K562 (cell line): ENCODE data around the gene KIF19. TPM values are rescaled to one million over a fixed set of nuclear protein-coding genes. Genes with fewer than 3 reads are reported as not detected.

Experiments
- SIN3B ChIP-seq: fragments of 450-650 bp; IDR thresholded peaks from 2 replicates; pipeline ENCODE4 v1.6.1; 2017; ENCODE audit warnings: low read depth, mild to moderate bottlenecking, moderate library complexity
- polyA plus RNA-seq, 8 experiments: library from polyadenylated mRNA; depleted of rRNA in 4 of 8; stranded (reverse) in 5 of 8; unstranded in 3 of 8; fragments of >200 nt; fragmentation: Nextera tagmentation in 2 of 8; fragmentation: Illumina TruSeq in 1 of 8; extraction: Ambion mirVana in 2 of 8; extraction: Trizol in 1 of 8; gene quantifications; 2 replicates each; pipeline versions ENCODE4 v1.2.1 to v1.2.3, GENCODE V29; 2011 to 2014; ENCODE audit warnings: inconsistent platforms in 1 of 8, missing spikeins in 1 of 8
- total RNA-seq, 7 experiments: library from RNA; depleted of rRNA in 6 of 7; stranded (reverse); fragments of >200 nt in 6 of 7; fragmentation: Illumina TruSeq in 2 of 7; extraction: Trizol in 2 of 7; gene quantifications; 2 replicates each; pipeline versions ENCODE4 v1.2.1 to v1.2.3, GENCODE V29; 2011 to 2021; ENCODE audit warnings: low replicate concordance in 1 of 7
- TF ChIP-seq, protein P1 (sequence below): sonication (generic); formaldehyde crosslinking; IDR thresholded peaks from 2 replicates; pipeline ENCODE4 v1.8.0; 2022; ENCODE audit warnings: mild to moderate bottlenecking, missing genetic modification reagents
- TF ChIP-seq, protein P2 (sequence below): conservative IDR thresholded peaks from 2 replicates; pipeline ENCODE4 v1.6.1; 2011; ENCODE audit warnings: low read depth, mild to moderate bottlenecking, low read length; ENCODE audit not compliant: control insufficient read depth

Gene KIF19
- total and polyA plus RNA-seq, 9 of the 15 experiments (the other 6 are each of a cell fraction or from before 2014, with no cell fraction given) = 0.10 TPM; not detected in 8

DNA sequence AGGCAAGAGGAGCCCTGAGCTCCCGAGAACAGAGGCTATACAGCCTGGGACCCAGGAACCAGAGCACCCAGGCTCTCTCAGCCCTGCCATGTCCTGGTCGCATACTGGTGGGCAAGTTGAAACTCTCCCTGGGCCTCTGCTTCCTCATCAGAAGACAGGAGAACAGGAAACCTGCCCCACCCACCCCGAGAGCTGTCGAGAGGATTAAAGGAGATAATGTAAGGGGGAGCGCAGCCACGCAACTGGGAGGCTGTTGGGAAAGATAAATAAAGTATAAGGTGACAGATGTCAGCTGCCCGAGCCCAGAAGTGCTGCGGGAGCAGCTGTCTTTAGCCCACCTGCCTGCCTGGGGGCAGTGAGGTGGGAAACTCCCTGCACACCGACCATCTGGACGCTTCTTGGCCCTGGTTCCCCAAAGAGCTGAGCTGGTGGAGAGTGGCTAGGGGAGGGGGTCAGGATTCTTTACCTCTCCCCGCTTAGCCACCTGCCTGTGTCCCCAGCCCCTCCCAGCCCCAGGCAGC, 6.8 kb downstream of the KIF19 start (continued):
- TF ChIP-seq, protein P1, sequence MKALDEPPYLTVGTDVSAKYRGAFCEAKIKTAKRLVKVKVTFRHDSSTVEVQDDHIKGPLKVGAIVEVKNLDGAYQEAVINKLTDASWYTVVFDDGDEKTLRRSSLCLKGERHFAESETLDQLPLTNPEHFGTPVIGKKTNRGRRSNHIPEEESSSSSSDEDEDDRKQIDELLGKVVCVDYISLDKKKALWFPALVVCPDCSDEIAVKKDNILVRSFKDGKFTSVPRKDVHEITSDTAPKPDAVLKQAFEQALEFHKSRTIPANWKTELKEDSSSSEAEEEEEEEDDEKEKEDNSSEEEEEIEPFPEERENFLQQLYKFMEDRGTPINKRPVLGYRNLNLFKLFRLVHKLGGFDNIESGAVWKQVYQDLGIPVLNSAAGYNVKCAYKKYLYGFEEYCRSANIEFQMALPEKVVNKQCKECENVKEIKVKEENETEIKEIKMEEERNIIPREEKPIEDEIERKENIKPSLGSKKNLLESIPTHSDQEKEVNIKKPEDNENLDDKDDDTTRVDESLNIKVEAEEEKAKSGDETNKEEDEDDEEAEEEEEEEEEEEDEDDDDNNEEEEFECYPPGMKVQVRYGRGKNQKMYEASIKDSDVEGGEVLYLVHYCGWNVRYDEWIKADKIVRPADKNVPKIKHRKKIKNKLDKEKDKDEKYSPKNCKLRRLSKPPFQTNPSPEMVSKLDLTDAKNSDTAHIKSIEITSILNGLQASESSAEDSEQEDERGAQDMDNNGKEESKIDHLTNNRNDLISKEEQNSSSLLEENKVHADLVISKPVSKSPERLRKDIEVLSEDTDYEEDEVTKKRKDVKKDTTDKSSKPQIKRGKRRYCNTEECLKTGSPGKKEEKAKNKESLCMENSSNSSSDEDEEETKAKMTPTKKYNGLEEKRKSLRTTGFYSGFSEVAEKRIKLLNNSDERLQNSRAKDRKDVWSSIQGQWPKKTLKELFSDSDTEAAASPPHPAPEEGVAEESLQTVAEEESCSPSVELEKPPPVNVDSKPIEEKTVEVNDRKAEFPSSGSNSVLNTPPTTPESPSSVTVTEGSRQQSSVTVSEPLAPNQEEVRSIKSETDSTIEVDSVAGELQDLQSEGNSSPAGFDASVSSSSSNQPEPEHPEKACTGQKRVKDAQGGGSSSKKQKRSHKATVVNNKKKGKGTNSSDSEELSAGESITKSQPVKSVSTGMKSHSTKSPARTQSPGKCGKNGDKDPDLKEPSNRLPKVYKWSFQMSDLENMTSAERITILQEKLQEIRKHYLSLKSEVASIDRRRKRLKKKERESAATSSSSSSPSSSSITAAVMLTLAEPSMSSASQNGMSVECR (CRISPR knock-in tag) = peak; percentile 66; the same call in 1 of the 2 replicates
- TF ChIP-seq, protein P2, sequence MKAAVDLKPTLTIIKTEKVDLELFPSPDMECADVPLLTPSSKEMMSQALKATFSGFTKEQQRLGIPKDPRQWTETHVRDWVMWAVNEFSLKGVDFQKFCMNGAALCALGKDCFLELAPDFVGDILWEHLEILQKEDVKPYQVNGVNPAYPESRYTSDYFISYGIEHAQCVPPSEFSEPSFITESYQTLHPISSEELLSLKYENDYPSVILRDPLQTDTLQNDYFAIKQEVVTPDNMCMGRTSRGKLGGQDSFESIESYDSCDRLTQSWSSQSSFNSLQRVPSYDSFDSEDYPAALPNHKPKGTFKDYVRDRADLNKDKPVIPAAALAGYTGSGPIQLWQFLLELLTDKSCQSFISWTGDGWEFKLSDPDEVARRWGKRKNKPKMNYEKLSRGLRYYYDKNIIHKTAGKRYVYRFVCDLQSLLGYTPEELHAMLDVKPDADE = peak; percentile 48; the same call in 1 of the 2 replicates
- TF ChIP-seq SIN3B = no peak
